HCT116 (cell line): ENCODE results near the gene AUTS2. TPM values are rescaled to one million over a fixed set of nuclear protein-coding genes. Genes with fewer than 3 reads are reported as not detected.

ENCODE experiments used
- ATAC-seq: fragments of 200-7000 bp; cut with Tn5 transposase; 2 replicates; pipeline ENCODE4 v1.9.1; 2020; ENCODE audit warnings: mild to moderate bottlenecking, moderate library complexity
- BruUV-seq: library from RNA; stranded (reverse); fragments of 400-500 nt; replicated peaks from 2 replicates; lab custom pipeline; 2021; lab: Mats Ljungman, UMichigan
- CTCF ChIA-PET: fragments of 300-600 bp; sonication (Branson Sonifier 250); formaldehyde crosslinking; loops from one replicate; lab custom pipeline; 2021; ENCODE audit warnings: antibody characterized with exemption; lab: Charles Lee
- POLR2A ChIA-PET: fragments of 300-600, 350-600 bp; sonication (Branson Sonifier 250); formaldehyde crosslinking; loops from one replicate; lab custom pipeline; 2021; ENCODE audit warnings: antibody characterized with exemption; lab: Charles Lee
- RAD21 ChIA-PET, 2 experiments: fragments of 300-600 bp; sonication (Branson Sonifier 250); formaldehyde crosslinking; loops; one replicate each; lab custom pipeline; 2023; ENCODE audit warnings: low total read pairs in 2 of 2; ENCODE audit not compliant: uncharacterized antibody in 2 of 2, unreplicated experiment in 2 of 2, low non-redundant PET in 1 of 2; lab: Charles Lee
- DNase-seq: peaks from one replicate; pipeline ENCODE4 v3.0.0-alpha.2; 2010; ENCODE audit warnings: low read depth, low spot score
- H2AFZ ChIP-seq: fragments of 200-600 bp; shearing (Covaris generic), sonication (generic); 2 replicates; pipeline ENCODE4 v1.6.1; 2017; ENCODE audit warnings: low read depth, mixed run types, mixed read lengths, antibody characterized with exemption, low read length; ENCODE audit not compliant: poor library complexity, severe bottlenecking
- H3K27ac ChIP-seq: 2 replicates; pipeline ENCODE4 v1.5.1; 2012; ENCODE audit warnings: low read depth, low read length
- H3K27me3 ChIP-seq: fragments of 200-600 bp; sonication (generic); 2 replicates; pipeline ENCODE4 v1.6.1; 2016; ENCODE audit warnings: mixed run types, low read length, mixed read lengths; ENCODE audit not compliant: insufficient read depth
- H3K36me3 ChIP-seq, 2 experiments: fragments of 200-500 bp in 1 of 2; fragments of 200-600 bp in 1 of 2; sonication (Bioruptor generic) in 1 of 2; sonication (generic) in 1 of 2; 2 replicates each; pipeline versions ENCODE4 v1.5.1 to v1.6.1; 2014 to 2016; ENCODE audit warnings: low read length in 2 of 2, inconsistent platforms in 1 of 2, mixed read lengths in 1 of 2, mixed run types in 1 of 2; ENCODE audit not compliant: insufficient read depth in 2 of 2, control insufficient read depth in 1 of 2
- H3K4me1 ChIP-seq, 2 experiments: fragments of 200-600 bp in 1 of 2; sonication (generic) in 1 of 2; 2 replicates each; pipeline versions ENCODE4 v1.5.1 to v1.6.1; 2012 to 2017; ENCODE audit warnings: low read length in 2 of 2, inconsistent platforms in 1 of 2, mild to moderate bottlenecking in 1 of 2, mixed read lengths in 1 of 2, mixed run types in 1 of 2, moderate library complexity in 1 of 2; ENCODE audit not compliant: insufficient read depth in 2 of 2, control insufficient read depth in 1 of 2
- H3K4me2 ChIP-seq: fragments of 200-600 bp; sonication (generic); 2 replicates; pipeline ENCODE4 v1.6.1; 2017; ENCODE audit warnings: mixed run types, low read length, mixed read lengths
- H3K4me3 ChIP-seq, 2 experiments: fragments of 200-600 bp in 1 of 2; sonication (generic) in 1 of 2; replicated peaks in 1 of 2; 2 replicates each; pipeline ENCODE4 v1.5.1; 2011 to 2016; ENCODE audit warnings: low read length in 2 of 2, control low read depth in 1 of 2, low read depth in 1 of 2, mild to moderate bottlenecking in 1 of 2, mixed read lengths in 1 of 2, mixed run types in 1 of 2
- H3K79me2 ChIP-seq: fragments of 200-600 bp; sonication (generic); 2 replicates; pipeline ENCODE4 v1.6.1; 2017; ENCODE audit warnings: mild to moderate bottlenecking, mixed run types, low read length, moderate library complexity, mixed read lengths; ENCODE audit not compliant: insufficient read depth
- H3K9ac ChIP-seq: fragments of 200-600 bp; sonication (generic); 2 replicates; pipeline ENCODE4 v1.6.1; 2016; ENCODE audit warnings: low read length, mixed read lengths
- H3K9me2 ChIP-seq: fragments of 200-600 bp; sonication (generic), shearing (Covaris generic); 2 replicates; pipeline ENCODE4 v1.6.1; 2017; ENCODE audit warnings: mixed run types, mild to moderate bottlenecking, moderate library complexity; ENCODE audit not compliant: insufficient read depth
- H3K9me3 ChIP-seq, 2 experiments: fragments of 200-500 bp in 1 of 2; fragments of 200-600 bp in 1 of 2; sonication (Bioruptor generic) in 1 of 2; sonication (generic) in 1 of 2; 2 replicates each; pipeline ENCODE4 v1.6.1; 2014 to 2017; ENCODE audit warnings: low read length in 2 of 2, mixed read lengths in 2 of 2, inconsistent platforms in 1 of 2, low read depth in 1 of 2, mild to moderate bottlenecking in 1 of 2, mixed run types in 1 of 2, moderate library complexity in 1 of 2; ENCODE audit not compliant: control insufficient read depth in 1 of 2, insufficient read depth in 1 of 2
- H4K20me1 ChIP-seq: fragments of 200-600 bp; sonication (generic), shearing (Covaris generic); 2 replicates; pipeline ENCODE4 v1.6.1; 2017; ENCODE audit warnings: mixed run types, mild to moderate bottlenecking, moderate library complexity; ENCODE audit not compliant: insufficient read depth
- ATF3 ChIP-seq: IDR thresholded peaks from 2 replicates; pipeline ENCODE4 v1.6.1; 2012
- CBX3 ChIP-seq: IDR thresholded peaks from 2 replicates; pipeline ENCODE4 v1.6.1; 2012; ENCODE audit warnings: low read depth
- CTCF ChIP-seq, 3 experiments: fragments of 200-600 bp in 1 of 3; sonication (generic) in 1 of 3; IDR thresholded peaks in 2 of 3; conservative IDR thresholded peaks in 1 of 3; 2 replicates each; pipeline ENCODE4 v1.5.1; 2012 to 2017; ENCODE audit warnings: low read depth in 2 of 3, low read length in 2 of 3, antibody characterized with exemption in 1 of 3, borderline replicate concordance in 1 of 3, control low read depth in 1 of 3, mild to moderate bottlenecking in 1 of 3, mixed read lengths in 1 of 3, mixed run types in 1 of 3, moderate library complexity in 1 of 3; ENCODE audit not compliant: insufficient read depth in 1 of 3
- EZH2phosphoT487 ChIP-seq: fragments of 200-600 bp; IDR thresholded peaks from 2 replicates; pipeline ENCODE4 v1.6.1; 2018; ENCODE audit warnings: antibody characterized with exemption, borderline replicate concordance
- POLR2A ChIP-seq: IDR thresholded peaks from 2 replicates; pipeline ENCODE4 v1.7.0; 2011; ENCODE audit warnings: borderline replicate concordance; ENCODE audit not compliant: insufficient read depth, insufficient read length; ENCODE audit errors: extremely low read depth
- REST ChIP-seq: IDR thresholded peaks from 2 replicates; pipeline ENCODE4 v1.6.1; 2012; ENCODE audit warnings: low read depth
- SIN3A ChIP-seq: IDR thresholded peaks from 2 replicates; pipeline ENCODE4 v1.6.1; 2012; ENCODE audit warnings: low read depth
- SP1 ChIP-seq: IDR thresholded peaks from 2 replicates; pipeline ENCODE4 v1.6.1; 2012; ENCODE audit warnings: low read depth
- YY1 ChIP-seq: IDR thresholded peaks from 2 replicates; pipeline ENCODE4 v1.6.1; 2011; ENCODE audit warnings: low read length, low read depth, moderate library complexity, mild to moderate bottlenecking; ENCODE audit not compliant: insufficient replicate concordance; ENCODE audit errors: extremely low read depth
- ZFX ChIP-seq: fragments of 450-650 bp; IDR thresholded peaks from 2 replicates; pipeline ENCODE4 v1.6.1; 2017
- intact Hi-C: fragments of 100-400 bp; cut with micrococcal nuclease; formaldehyde crosslinking; loops from 2 replicates; pipeline ENCODE4 v1.10.0; 2022
- total RNA-seq: library from RNA; stranded (reverse); gene quantifications from one replicate; pipeline ENCODE4 v1.2.1, GENCODE V29; 2021; ENCODE audit not compliant: unreplicated experiment

The AUTS2 gene
- total RNA-seq, 1 experiment from 2014 or later: 0.93 TPM

GRCh38 chr7:70574314-70574834, 976.1 kb downstream of the AUTS2 start:
- no peak overlapping the region for H3K4me3 ChIP-seq
- no peak for ATAC-seq
- RAD21 ChIA-PET: no interaction called here
- no peak overlapping the region for H2AFZ ChIP-seq
- no peak overlapping the region for H3K9ac ChIP-seq
- peaks cover 0 to 18% of the 10 kb centered on the region in 2 experiments; a peak in 2 of 4 replicates for H3K9me3 ChIP-seq
- H3K4me2 ChIP-seq: no peak overlapping the region
- no peaks in the 10 kb centered on the region for H3K9me2 ChIP-seq
- no peak for TF ChIP-seq SP1
- H3K27me3 ChIP-seq: no peaks in the 10 kb centered on the region
- H3K36me3 ChIP-seq: no peaks in the 10 kb centered on the region
- no TSS peak for BruUV-seq
- POLR2A ChIA-PET: no interaction called here
- DNase-seq: no peak
- no peaks in the 10 kb centered on the region for H3K79me2 ChIP-seq
- CTCF ChIA-PET: no interaction called here
- H3K4me1 ChIP-seq: no peaks in the 10 kb centered on the region
- no peak overlapping the region for H3K27ac ChIP-seq
- intact Hi-C loops: no loop called here
- no peaks in the 10 kb centered on the region for H4K20me1 ChIP-seq

GRCh38 chr7:70574970-70575799, 976.9 kb downstream of the AUTS2 start:
- no peaks in the 10 kb centered on the region for H3K36me3 ChIP-seq
- DNase-seq (no peak), ATAC-seq (no peak)
- no peak overlapping the region for H2AFZ ChIP-seq
- no peak overlapping the region for H3K4me3 ChIP-seq
- H3K4me2 ChIP-seq: no peak overlapping the region
- H3K4me1 ChIP-seq: no peaks in the 10 kb centered on the region
- H3K9me2 ChIP-seq: no peaks in the 10 kb centered on the region
- H4K20me1 ChIP-seq: no peaks in the 10 kb centered on the region
- RAD21 ChIA-PET: no interaction called here
- POLR2A ChIA-PET: no interaction called here
- TF ChIP-seq SIN3A (no peak), ZFX (no peak), CTCF (IDR thresholded peaks at IDR 0.05 in 2 of 3, conservative IDR thresholded peaks at IDR 0.05 in 1 of 3; ENCODE audit: borderline replicate concordance in 1 of 3, insufficient read depth in 1 of 3, low read depth in 2 of 3, low read length in 2 of 3) (no peak), CBX3 (no peak), REST (no peak), POLR2A (no peak), EZH2phosphoT487 (no peak), YY1 (no peak), ATF3 (no peak)
- intact Hi-C loops: no loop called here
- CTCF ChIA-PET: no interaction called here
- BruUV-seq: no TSS peak
- H3K27ac ChIP-seq: no peak overlapping the region
- H3K9ac ChIP-seq: no peak overlapping the region
- H3K27me3 ChIP-seq: no peaks in the 10 kb centered on the region
- peaks cover 0 to 18% of the 10 kb centered on the region in 2 experiments; a peak in 2 of 4 replicates for H3K9me3 ChIP-seq
- no peaks in the 10 kb centered on the region for H3K79me2 ChIP-seq
